GM12801 (cell line): Measurements from ENCODE around the gene CNOT11.

ENCODE experiments used
- TF ChIP-seq, protein P1 (sequence below): IDR thresholded peaks from one replicate; pipeline ENCODE4 v1.5.1; 2011; ENCODE audit warnings: control low read depth; ENCODE audit not compliant: insufficient read length; ENCODE audit errors: extremely low read depth

CNOT11 gene

DNA sequence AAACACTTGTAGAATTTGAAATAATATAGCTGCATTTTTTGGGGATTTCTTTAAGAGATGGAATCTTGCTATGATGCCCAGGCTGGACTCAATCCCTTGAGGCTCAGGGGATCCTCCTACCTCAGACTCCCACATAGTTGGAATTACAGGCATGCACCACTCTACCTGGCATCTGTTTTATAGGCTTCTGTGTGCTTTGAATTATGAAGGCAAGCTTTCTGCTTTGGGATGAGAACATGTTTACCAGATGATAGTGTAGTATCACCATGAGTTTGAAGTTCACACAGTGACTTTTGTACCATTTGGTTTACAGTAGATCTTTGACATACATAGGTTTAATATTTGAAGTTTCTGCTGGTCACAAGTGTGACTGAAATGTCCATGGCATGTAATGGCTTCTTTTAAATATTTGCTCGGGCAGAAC is 10.7 kb downstream of the CNOT11 start:
- TF ChIP-seq, protein P1, sequence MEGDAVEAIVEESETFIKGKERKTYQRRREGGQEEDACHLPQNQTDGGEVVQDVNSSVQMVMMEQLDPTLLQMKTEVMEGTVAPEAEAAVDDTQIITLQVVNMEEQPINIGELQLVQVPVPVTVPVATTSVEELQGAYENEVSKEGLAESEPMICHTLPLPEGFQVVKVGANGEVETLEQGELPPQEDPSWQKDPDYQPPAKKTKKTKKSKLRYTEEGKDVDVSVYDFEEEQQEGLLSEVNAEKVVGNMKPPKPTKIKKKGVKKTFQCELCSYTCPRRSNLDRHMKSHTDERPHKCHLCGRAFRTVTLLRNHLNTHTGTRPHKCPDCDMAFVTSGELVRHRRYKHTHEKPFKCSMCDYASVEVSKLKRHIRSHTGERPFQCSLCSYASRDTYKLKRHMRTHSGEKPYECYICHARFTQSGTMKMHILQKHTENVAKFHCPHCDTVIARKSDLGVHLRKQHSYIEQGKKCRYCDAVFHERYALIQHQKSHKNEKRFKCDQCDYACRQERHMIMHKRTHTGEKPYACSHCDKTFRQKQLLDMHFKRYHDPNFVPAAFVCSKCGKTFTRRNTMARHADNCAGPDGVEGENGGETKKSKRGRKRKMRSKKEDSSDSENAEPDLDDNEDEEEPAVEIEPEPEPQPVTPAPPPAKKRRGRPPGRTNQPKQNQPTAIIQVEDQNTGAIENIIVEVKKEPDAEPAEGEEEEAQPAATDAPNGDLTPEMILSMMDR = no peak

DNA sequence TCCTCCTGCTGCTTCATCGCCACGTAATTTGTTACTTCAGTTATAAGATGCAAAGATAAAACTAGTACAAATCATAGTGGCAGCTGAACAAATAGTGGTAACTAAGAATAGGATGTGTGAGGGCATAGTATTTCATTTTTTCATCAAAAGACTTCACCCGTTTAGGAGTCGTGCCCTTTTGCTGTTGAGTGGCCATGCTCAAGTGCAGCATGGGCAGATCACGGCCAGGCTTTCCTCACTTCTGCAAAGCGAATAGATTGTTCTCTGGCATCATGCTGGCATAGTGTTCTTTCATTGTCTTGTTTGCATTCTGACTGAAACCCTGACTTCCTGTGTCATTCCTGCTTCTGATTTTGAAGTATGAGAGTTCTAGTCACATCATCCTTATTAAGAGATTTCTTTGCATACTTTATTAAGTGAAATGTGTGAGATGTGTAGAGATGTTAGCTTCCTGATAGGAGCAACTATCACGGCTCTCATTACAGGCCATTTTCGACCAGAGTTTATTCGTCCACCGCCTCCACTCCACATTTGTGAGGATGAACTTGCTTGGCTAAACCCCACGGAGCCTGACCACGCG is 11.8 kb downstream of the CNOT11 start:
- TF ChIP-seq, protein P1 = no peak

GRCh38 chr2:101265893-101266499 is 13.3 kb downstream of the CNOT11 start:
- TF ChIP-seq, protein P1 = no peak

GRCh38 chr2:101267671-101268656 is 15.3 kb downstream of the CNOT11 start:
- TF ChIP-seq, protein P1 = no peak

GRCh38 chr2:101270700-101271259 is 18.1 kb downstream of the CNOT11 start:
- TF ChIP-seq, protein P1 = no peak

- TF ChIP-seq, protein P1 = no peak
Observed at GRCh38 chr2:101272045-101272784, 19.5 kb downstream of the CNOT11 start.
